Upper lobe of right lung (tissue), 1 donor: ENCODE data around the gene FOXD4L1. TPM values are rescaled to one million over a fixed set of nuclear protein-coding genes. Genes with fewer than 3 reads are reported as not detected.
"Not testable (repeated sequence)": the region's sequence is repeated elsewhere in the genome, so short reads cannot be mapped to it uniquely, and the experiment has no call there.

Experiments used
- ATAC-seq: fragments of 200-7000 bp; cut with Tn5 transposase; one replicate; pipeline ENCODE4 v1.9.1; 2020; ENCODE audit warnings: mild to moderate bottlenecking, moderate library complexity
- DNase-seq: peaks from one replicate; pipeline ENCODE4 v3.0.0-alpha.2; 2020
- H3K27ac ChIP-seq: fragments of 200-600 bp; one replicate; pipeline ENCODE4 v1.8.0; 2022
- H3K27me3 ChIP-seq: fragments of 200-600 bp; one replicate; pipeline ENCODE4 v1.8.0; 2022; ENCODE audit warnings: mild to moderate bottlenecking
- H3K36me3 ChIP-seq: fragments of 200-600 bp; one replicate; pipeline ENCODE4 v1.8.0; 2022
- H3K4me1 ChIP-seq: fragments of 200-600 bp; one replicate; pipeline ENCODE4 v1.8.0; 2022
- H3K4me3 ChIP-seq: fragments of 200-600 bp; one replicate; pipeline ENCODE4 v1.8.0; 2022; ENCODE audit warnings: mild to moderate bottlenecking
- H3K9me3 ChIP-seq: fragments of 200-600 bp; one replicate; pipeline ENCODE4 v1.8.0; 2022
- intact Hi-C: fragments of 100-400 bp; cut with DNase I; formaldehyde crosslinking; loops from one replicate; pipeline ENCODE4 v1.11.0; 2022
- total RNA-seq: library from RNA; stranded (reverse); fragmentation: NEBNext Ultra II Directional; extraction: Animal tissue kit (Norgen Biotek cat#: 25700); gene quantifications from one replicate; pipeline ENCODE4 v1.2.1, GENCODE V29; 2021
- donor health status: DM: no; HTN: yes; CAD: no; lungs with severe emphysema.

FOXD4L1 gene
- total RNA-seq, 1 donor from 2014 or later, result 0.78 TPM

- intact Hi-C loops, H3K27me3 ChIP-seq, H3K4me1 ChIP-seq, H3K36me3 ChIP-seq, DNase-seq, H3K9me3 ChIP-seq: not testable (repeated sequence)
- ATAC-seq, result peak; percentile 12
- Histone ChIP-seq H3K27ac (peak overlapping the region; percentile 24), H3K4me3 (peak overlapping the region; percentile 63)
Measured at GRCh38 chr2:113540834-113541203, 42.4 kb downstream of the FOXD4L1 start.

GRCh38 chr2:113541204-113541975 lies 42.9 kb downstream of the FOXD4L1 start:
- H3K27me3 ChIP-seq, H3K36me3 ChIP-seq, H3K4me1 ChIP-seq, H3K9me3 ChIP-seq, intact Hi-C loops: not testable (repeated sequence)
- peak; percentile 79 for ATAC-seq
- peak overlapping the region; percentile 86 for H3K27ac ChIP-seq
- H3K4me3 ChIP-seq, result peak overlapping the region; percentile 63
- peak; percentile 78 for DNase-seq

GRCh38 chr2:113541976-113542485 lies 43.6 kb downstream of the FOXD4L1 start:
- intact Hi-C loops, H3K9me3 ChIP-seq, H3K4me1 ChIP-seq, H3K36me3 ChIP-seq, H3K27me3 ChIP-seq: not testable (repeated sequence)
- Histone ChIP-seq H3K27ac (peak overlapping the region; percentile 86), H3K4me3 (peak overlapping the region; percentile 63)
- peak; percentile 79 for ATAC-seq
- peak; percentile 69 for DNase-seq

- peak overlapping the region; percentile 63 for H3K4me3 ChIP-seq
- H3K27ac ChIP-seq, result peak overlapping the region; percentile 86
- not testable (repeated sequence) for DNase-seq
Measured at GRCh38 chr2:113542529-113542928, 44.1 kb downstream of the FOXD4L1 start.

More at GRCh38 chr2:113542529-113542928, 44.1 kb downstream of the FOXD4L1 start:
- H3K27me3 ChIP-seq, H3K9me3 ChIP-seq, intact Hi-C loops, H3K4me1 ChIP-seq, H3K36me3 ChIP-seq: not testable (repeated sequence)
- ATAC-seq, result peak; percentile 18

Other genes with a start within 250 kb of the FOXD4L1 start
- 1.6 TPM for gene PAX8, start 219.7 kb upstream of the FOXD4L1 start, total RNA-seq
- 30.2 TPM for gene ZNG1B, start 61.0 kb upstream of the FOXD4L1 start, total RNA-seq
- gene RABL2A, start 128.6 kb downstream of the FOXD4L1 start, total RNA-seq, result 16.9 TPM